Lung (tissue), 12 donors: ENCODE measurements around the gene PKP1. TPM values are rescaled to one million over a fixed set of nuclear protein-coding genes. Genes with fewer than 3 reads are reported as not detected.

Experiments used
- ATAC-seq: fragments of 200-7000 bp; cut with Tn5 transposase; one replicate; pipeline ENCODE4 v1.9.1; 2020; ENCODE audit warnings: moderate number of reproducible peaks; ENCODE audit not compliant: insufficient read depth, low FRiP score
- DNase-seq, 3 donors: peaks; one replicate each; pipeline ENCODE4 v3.0.0-alpha.2; 2013 to 2017
- H3K27ac ChIP-seq, 2 donors: one replicate each; pipeline ENCODE4 v1.5.1; 2013; ENCODE audit warnings: mild to moderate bottlenecking in 2 of 2, moderate library complexity in 2 of 2, control low read depth in 1 of 2, inconsistent platforms in 1 of 2, low read depth in 1 of 2, low read length in 1 of 2
- H3K27me3 ChIP-seq, 3 donors: one replicate each; pipeline ENCODE4 v1.5.1; 2013; ENCODE audit warnings: low read length in 2 of 3; ENCODE audit not compliant: control insufficient read depth in 3 of 3, insufficient read depth in 3 of 3
- H3K36me3 ChIP-seq, 4 donors: one replicate each; pipeline ENCODE4 v1.5.1; 2013; ENCODE audit warnings: low read length in 4 of 4, mild to moderate bottlenecking in 1 of 4, moderate library complexity in 1 of 4; ENCODE audit not compliant: control insufficient read depth in 4 of 4, insufficient read depth in 4 of 4
- H3K4me1 ChIP-seq, 5 donors: one replicate each; pipeline ENCODE4 v1.5.1; 2013; ENCODE audit warnings: low read length in 5 of 5, mild to moderate bottlenecking in 2 of 5, moderate library complexity in 1 of 5; ENCODE audit not compliant: control insufficient read depth in 5 of 5, insufficient read depth in 5 of 5
- H3K4me3 ChIP-seq: one replicate; pipeline ENCODE4 v1.5.1; 2013; ENCODE audit warnings: mild to moderate bottlenecking, control low read depth, moderate library complexity
- H3K9ac ChIP-seq, 2 donors: one replicate each; pipeline ENCODE4 v1.5.1; 2013; ENCODE audit warnings: low read length in 2 of 2, control low read depth in 1 of 2; ENCODE audit not compliant: insufficient read depth in 1 of 2
- H3K9me3 ChIP-seq, 4 donors: one replicate each; pipeline ENCODE4 v1.5.1; 2013; ENCODE audit warnings: low read length in 3 of 4, mild to moderate bottlenecking in 1 of 4, moderate library complexity in 1 of 4; ENCODE audit not compliant: control insufficient read depth in 4 of 4, insufficient read depth in 3 of 4
- CTCF ChIP-seq: IDR thresholded peaks from 2 replicates; pipeline ENCODE4 v1.5.1; 2012; ENCODE audit warnings: mild to moderate bottlenecking; ENCODE audit errors: control extremely low read depth, extremely low read depth
- WGBS, 2 donors: extraction: QIAGEN DNeasy Blood & Tissue Kit; methylation state at CpG; one replicate each; pipeline ENCODE4 v1.1.7; 2013; 5-methylcytosine and 5-hydroxymethylcytosine counted together
- polyA plus RNA-seq, 2 donors: library from polyadenylated mRNA; stranded (reverse); fragments of 200-250 nt; gene quantifications; one replicate each; pipeline ENCODE4 v1.2.1, GENCODE V29; 2013
- total RNA-seq, 2 donors: library from RNA; depleted of rRNA in 1 of 2; stranded (reverse); fragments of >200 nt in 1 of 2; gene quantifications; one replicate each; pipeline ENCODE4 v1.2.1, GENCODE V29; 2014 to 2021
- donor health status: control.
- donor health status: control.
- donor health status: Bipolar disorder and iron deficiency.
- donor health status: healthy.
- donor health status: DM: yes; HTN: yes; CAD: no.

The PKP1 gene
- total and polyA plus RNA-seq, 4 donors: 0.88 to 14.2 (median 3.1) TPM

GRCh38 chr1:201318504-201319340 lies 35.4 kb downstream of the PKP1 start:
- Histone ChIP-seq H3K9ac (no peak overlapping the region), H3K27ac (no peak overlapping the region), H3K27me3 (no peaks in the 10 kb centered on the region), H3K4me1 (peaks cover 0 to 3% (median 0%) of the 10 kb centered on the region in 5 donors), H3K4me3 (no peak overlapping the region), H3K9me3 (no peaks in the 10 kb centered on the region), H3K36me3 (peaks cover 0 to 1% (median 0%) of the 10 kb centered on the region in 4 donors)
- TF ChIP-seq CTCF: no peak
- DNase-seq (no peak), ATAC-seq (no peak)
- WGBS, 2 donors: 85 to 89% methylated on average over 15 of the region's 15 CpGs

GRCh38 chr1:201319631-201320030 lies 36.3 kb downstream of the PKP1 start:
- H3K9me3 ChIP-seq: no peaks in the 10 kb centered on the region
- no peaks in the 10 kb centered on the region for H3K27me3 ChIP-seq
- no peak overlapping the region for H3K27ac ChIP-seq
- H3K9ac ChIP-seq: no peak overlapping the region
- H3K4me3 ChIP-seq: no peak overlapping the region
- peaks cover 0 to 3% (median 0%) of the 10 kb centered on the region in 5 donors for H3K4me1 ChIP-seq
- WGBS, 2 donors: 93 to 100% methylated on average over 6 of the region's 6 CpGs
- peaks cover 0 to 1% (median 0%) of the 10 kb centered on the region in 4 donors for H3K36me3 ChIP-seq
- no peak for DNase-seq
- TF ChIP-seq CTCF: no peak
- ATAC-seq: no peak

GRCh38 chr1:201320168-201320788 lies 37.0 kb downstream of the PKP1 start:
- no peaks in the 10 kb centered on the region for H3K27me3 ChIP-seq
- no peak for TF ChIP-seq CTCF
- WGBS, 2 donors: 88 to 89% methylated on average over 12 of the region's 12 CpGs
- DNase-seq (no peak), ATAC-seq (no peak)
- no peak overlapping the region for H3K4me3 ChIP-seq
- H3K27ac ChIP-seq: no peak overlapping the region
- H3K36me3 ChIP-seq: peaks cover 0 to 1% (median 0%) of the 10 kb centered on the region in 4 donors
- no peak overlapping the region for H3K9ac ChIP-seq
- H3K4me1 ChIP-seq: peaks cover 0 to 3% (median 0%) of the 10 kb centered on the region in 5 donors
- H3K9me3 ChIP-seq: no peaks in the 10 kb centered on the region
